ENCODE measurements around the gene EFEMP2.

DNA sequence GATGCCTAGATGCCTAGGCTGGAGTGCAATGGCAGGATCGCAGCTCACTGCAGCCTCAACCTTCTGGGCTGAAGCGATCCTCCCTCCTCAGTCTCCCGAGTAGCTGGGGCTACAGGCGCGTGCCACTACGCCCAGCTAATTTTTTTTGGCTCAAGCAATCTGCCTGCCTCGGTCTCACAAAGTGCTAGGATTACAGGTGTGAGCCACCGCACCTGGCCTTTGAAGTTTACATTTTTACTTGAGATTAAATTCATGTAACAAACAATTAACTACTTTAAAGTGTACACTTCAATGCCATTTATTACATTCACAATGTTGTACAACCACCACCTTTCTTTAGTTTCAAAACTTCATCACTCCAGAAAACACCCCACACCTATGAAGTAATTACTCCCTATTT lies 31.1 kb upstream of the EFEMP2 start:
- TF ChIP-seq CTCF (IDR thresholded peaks at IDR 0.05; ENCODE audit: insufficient read depth, low read length, poor library complexity, severe bottlenecking) = no peak
- no peak for TF ChIP-seq EZH2phosphoT487 (conservative IDR thresholded peaks at IDR 0.05; ENCODE audit: low read length)
